Peyer's patch (tissue), 4 donors: ENCODE data around the gene AFMID. TPM values are rescaled to one million over a fixed set of nuclear protein-coding genes. Genes with fewer than 3 reads are reported as not detected.

Source experiments
- DNase-seq, 3 donors: peaks; one replicate each; pipeline ENCODE4 v3.0.0-alpha.2; 2017 to 2019
- H3K27ac ChIP-seq, 4 donors: fragments of 200-600 bp; sonication (generic); one replicate each; pipeline ENCODE4 v1.5.1; 2016 to 2019
- H3K27me3 ChIP-seq, 2 donors: fragments of 200-600 bp; sonication (generic); one replicate each; pipeline ENCODE4 v1.5.1; 2019
- H3K36me3 ChIP-seq, 3 donors: fragments of 200-600 bp; sonication (generic); one replicate each; pipeline ENCODE4 v1.5.1; 2016 to 2019
- H3K4me1 ChIP-seq, 4 donors: fragments of 200-600 bp; sonication (generic); one replicate each; pipeline ENCODE4 v1.5.1; 2016 to 2019
- H3K4me3 ChIP-seq, 4 donors: fragments of 200-600 bp; sonication (generic); 1 replicate in 3 of 4; 2 replicates in 1 of 4; pipeline ENCODE4 v1.5.1; 2016 to 2019; ENCODE audit warnings: mild to moderate bottlenecking in 1 of 4
- H3K9me3 ChIP-seq, 4 donors: fragments of 200-600 bp; sonication (generic); one replicate each; pipeline ENCODE4 v1.5.1; 2016 to 2019; ENCODE audit warnings: mild to moderate bottlenecking in 1 of 4
- CTCF ChIP-seq, 6 experiments: fragments of 450-650 bp in 4 of 6; fragments of 200-600 bp in 2 of 6; sonication (generic) in 1 of 6; IDR thresholded peaks; one replicate each; pipeline ENCODE4 v1.5.1; 2017 to 2019; ENCODE audit warnings: antibody characterized with exemption in 6 of 6, mild to moderate bottlenecking in 3 of 6, moderate library complexity in 1 of 6
- POLR2A ChIP-seq, 2 donors: fragments of 450-650 bp; IDR thresholded peaks; one replicate each; pipeline ENCODE4 v1.5.1; 2017; ENCODE audit warnings: antibody characterized with exemption in 2 of 2, mild to moderate bottlenecking in 2 of 2, moderate library complexity in 2 of 2
- total RNA-seq, 4 donors: library from RNA; depleted of rRNA; stranded (reverse); fragments of >200 nt; gene quantifications; one replicate each; pipeline ENCODE4 v1.1.0, GENCODE V29; 2016

The AFMID gene
- total RNA-seq, 4 donors from 2014 or later: 28.2 to 98.2 (median 51.7) TPM

- Histone ChIP-seq H3K27me3 (no peaks in the 10 kb centered on the region), H3K4me1 (peaks cover 12 to 47% (median 23%) of the 10 kb centered on the region in 4 donors), H3K27ac (peak overlapping the region in 3 of 4 donors; percentile 15 to 71 (median 60)), H3K4me3 (no peak overlapping the region), H3K9me3 (no peaks in the 10 kb centered on the region), H3K36me3 (no peaks in the 10 kb centered on the region)
- TF ChIP-seq POLR2A (IDR thresholded peaks at IDR 0.05) (no peak), CTCF (IDR thresholded peaks at IDR 0.05) (no peak)
- peak in 2 of 3 donors; percentile 79 to 83 for DNase-seq
These were observed 39.7 kb upstream of the AFMID start for GRCh38 chr17:78147315-78147998.

- DNase-seq: no peak
- Histone ChIP-seq H3K4me3 (no peak overlapping the region), H3K27ac (peak overlapping the region in 1 of 4 donors; percentile 60), H3K4me1 (peaks cover 10 to 44% (median 23%) of the 10 kb centered on the region in 4 donors), H3K9me3 (no peaks in the 10 kb centered on the region), H3K36me3 (no peaks in the 10 kb centered on the region), H3K27me3 (no peaks in the 10 kb centered on the region)
- TF ChIP-seq CTCF (IDR thresholded peaks at IDR 0.05): no peak
- TF ChIP-seq POLR2A (IDR thresholded peaks at IDR 0.05): no peak
These were observed 38.7 kb upstream of the AFMID start for GRCh38 chr17:78148286-78149016.

GRCh38 chr17:78151514-78152008, 35.6 kb upstream of the AFMID start:
- no peaks in the 10 kb centered on the region for H3K9me3 ChIP-seq
- H3K36me3 ChIP-seq: no peaks in the 10 kb centered on the region
- no peak overlapping the region for H3K4me3 ChIP-seq
- TF ChIP-seq POLR2A (IDR thresholded peaks at IDR 0.05) (no peak), CTCF (IDR thresholded peaks at IDR 0.05) (no peak)
- peak overlapping the region in 1 of 4 donors; percentile 31 for H3K27ac ChIP-seq
- DNase-seq: peak in 1 of 3 donors; percentile 66
- H3K4me1 ChIP-seq: peaks cover 0 to 17% (median 10%) of the 10 kb centered on the region in 4 donors
- H3K27me3 ChIP-seq: no peaks in the 10 kb centered on the region

DNA sequence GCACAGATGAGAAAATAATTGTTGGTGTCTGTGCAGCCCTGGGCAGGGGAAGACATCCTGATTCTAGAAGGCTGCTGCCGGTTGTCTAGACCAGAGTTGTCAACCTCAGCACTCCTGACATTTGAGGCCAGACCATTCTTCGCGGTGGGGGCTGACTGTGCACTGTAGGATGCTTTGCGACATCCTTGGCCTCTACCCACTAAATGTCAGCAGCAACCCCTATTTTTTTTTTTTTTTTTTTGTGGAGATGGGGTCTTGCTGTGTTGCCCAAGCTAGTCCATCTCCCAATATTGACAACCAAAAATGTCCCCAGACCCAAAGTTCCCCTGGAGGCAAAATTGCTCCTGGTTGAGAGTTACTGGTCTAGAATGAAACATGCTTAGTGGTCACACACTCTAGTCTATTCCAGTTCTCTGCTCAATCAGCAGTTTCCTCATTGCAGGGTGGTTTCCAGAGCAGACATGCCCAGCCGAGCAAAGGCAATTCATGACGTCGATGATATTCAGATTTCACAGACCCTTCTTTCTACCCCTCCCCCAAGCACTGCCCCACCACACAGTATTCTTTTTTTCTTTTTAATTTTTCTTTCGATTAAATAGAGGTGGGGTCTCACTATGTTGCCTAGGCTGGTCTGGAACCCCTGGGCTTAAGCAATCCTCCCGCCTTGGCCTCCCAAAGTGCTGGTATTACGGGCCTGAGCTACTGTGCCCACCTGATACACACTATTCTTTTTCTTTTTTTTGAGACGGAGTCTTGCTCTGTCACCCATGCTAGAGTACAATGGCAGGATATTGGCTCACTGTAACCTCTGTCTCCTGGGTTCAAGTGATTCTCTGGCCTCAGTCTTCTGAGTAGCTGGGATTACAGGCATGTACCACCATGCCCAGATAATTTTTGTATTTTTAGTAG, 32.0 kb upstream of the AFMID start:
- no peak overlapping the region for H3K4me3 ChIP-seq
- no peak for TF ChIP-seq POLR2A (IDR thresholded peaks at IDR 0.05)
- no peaks in the 10 kb centered on the region for H3K27me3 ChIP-seq
- no peaks in the 10 kb centered on the region for H3K9me3 ChIP-seq
- peak overlapping the region in 2 of 4 donors; percentile 17 to 66 for H3K27ac ChIP-seq
- DNase-seq: peak in 2 of 3 donors; percentile 50 to 68
- peaks cover 0 to 21% (median 3%) of the 10 kb centered on the region in 4 donors for H3K4me1 ChIP-seq
- no peaks in the 10 kb centered on the region for H3K36me3 ChIP-seq

GRCh38 chr17:78159575-78160158, 27.5 kb upstream of the AFMID start:
- no peak for DNase-seq
- H3K4me3 ChIP-seq: no peak overlapping the region
- H3K9me3 ChIP-seq: no peaks in the 10 kb centered on the region
- H3K4me1 ChIP-seq: peaks cover 0 to 7% (median 0%) of the 10 kb centered on the region in 4 donors
- no peak for TF ChIP-seq CTCF (IDR thresholded peaks at IDR 0.05)
- no peak for TF ChIP-seq POLR2A (IDR thresholded peaks at IDR 0.05)
- H3K27ac ChIP-seq: peak overlapping the region in 1 of 4 donors; percentile 19
- H3K36me3 ChIP-seq: no peaks in the 10 kb centered on the region
- H3K27me3 ChIP-seq: no peaks in the 10 kb centered on the region
